ENCODE results near the gene RBMS1. TPM values are rescaled to one million over a fixed set of nuclear protein-coding genes. Genes with fewer than 3 reads are reported as not detected.

RBMS1 gene
- total and polyA plus RNA-seq, 4 donors = 49.5 to 215 (median 76.3) TPM

GRCh38 chr2:160407393-160408172 is 86.0 kb downstream of the RBMS1 start:
- peaks cover 8 to 53% (median 19%) of the 10 kb centered on the region in 5 donors for H3K4me1 ChIP-seq (ENCODE audit: control insufficient read depth in 5 of 5, insufficient read depth in 5 of 5, low read length in 5 of 5)
- 0 to 1% methylated on average over 65 to 120 of the region's 120 CpGs for WGBS, 2 donors
- peak overlapping the region; percentile 99 for H3K27ac ChIP-seq (ENCODE audit: low read depth in 1 of 2, low read length in 1 of 2)
- peak overlapping the region; percentile 94 for H3K4me3 ChIP-seq
- DNase-seq (peak; percentile 80 to 83 (median 80)), ATAC-seq (ENCODE audit: insufficient read depth, low FRiP score) (peak; percentile 84)
- no peaks in the 10 kb centered on the region for H3K36me3 ChIP-seq (ENCODE audit: control insufficient read depth in 4 of 4, insufficient read depth in 4 of 4, low read length in 4 of 4)
- TF ChIP-seq, protein P1, sequence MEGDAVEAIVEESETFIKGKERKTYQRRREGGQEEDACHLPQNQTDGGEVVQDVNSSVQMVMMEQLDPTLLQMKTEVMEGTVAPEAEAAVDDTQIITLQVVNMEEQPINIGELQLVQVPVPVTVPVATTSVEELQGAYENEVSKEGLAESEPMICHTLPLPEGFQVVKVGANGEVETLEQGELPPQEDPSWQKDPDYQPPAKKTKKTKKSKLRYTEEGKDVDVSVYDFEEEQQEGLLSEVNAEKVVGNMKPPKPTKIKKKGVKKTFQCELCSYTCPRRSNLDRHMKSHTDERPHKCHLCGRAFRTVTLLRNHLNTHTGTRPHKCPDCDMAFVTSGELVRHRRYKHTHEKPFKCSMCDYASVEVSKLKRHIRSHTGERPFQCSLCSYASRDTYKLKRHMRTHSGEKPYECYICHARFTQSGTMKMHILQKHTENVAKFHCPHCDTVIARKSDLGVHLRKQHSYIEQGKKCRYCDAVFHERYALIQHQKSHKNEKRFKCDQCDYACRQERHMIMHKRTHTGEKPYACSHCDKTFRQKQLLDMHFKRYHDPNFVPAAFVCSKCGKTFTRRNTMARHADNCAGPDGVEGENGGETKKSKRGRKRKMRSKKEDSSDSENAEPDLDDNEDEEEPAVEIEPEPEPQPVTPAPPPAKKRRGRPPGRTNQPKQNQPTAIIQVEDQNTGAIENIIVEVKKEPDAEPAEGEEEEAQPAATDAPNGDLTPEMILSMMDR (IDR thresholded peaks at IDR 0.05; ENCODE audit: control extremely low read depth, extremely low read depth) = no peak
- H3K9ac ChIP-seq (ENCODE audit: insufficient read depth in 1 of 2, low read length in 2 of 2) = peak overlapping the region; percentile 74 to 80
- no peaks in the 10 kb centered on the region for H3K27me3 ChIP-seq (ENCODE audit: control insufficient read depth in 3 of 3, insufficient read depth in 3 of 3, low read length in 2 of 3)
- no peaks in the 10 kb centered on the region for H3K9me3 ChIP-seq (ENCODE audit: control insufficient read depth in 4 of 4, insufficient read depth in 3 of 4, low read length in 3 of 4)

DNA sequence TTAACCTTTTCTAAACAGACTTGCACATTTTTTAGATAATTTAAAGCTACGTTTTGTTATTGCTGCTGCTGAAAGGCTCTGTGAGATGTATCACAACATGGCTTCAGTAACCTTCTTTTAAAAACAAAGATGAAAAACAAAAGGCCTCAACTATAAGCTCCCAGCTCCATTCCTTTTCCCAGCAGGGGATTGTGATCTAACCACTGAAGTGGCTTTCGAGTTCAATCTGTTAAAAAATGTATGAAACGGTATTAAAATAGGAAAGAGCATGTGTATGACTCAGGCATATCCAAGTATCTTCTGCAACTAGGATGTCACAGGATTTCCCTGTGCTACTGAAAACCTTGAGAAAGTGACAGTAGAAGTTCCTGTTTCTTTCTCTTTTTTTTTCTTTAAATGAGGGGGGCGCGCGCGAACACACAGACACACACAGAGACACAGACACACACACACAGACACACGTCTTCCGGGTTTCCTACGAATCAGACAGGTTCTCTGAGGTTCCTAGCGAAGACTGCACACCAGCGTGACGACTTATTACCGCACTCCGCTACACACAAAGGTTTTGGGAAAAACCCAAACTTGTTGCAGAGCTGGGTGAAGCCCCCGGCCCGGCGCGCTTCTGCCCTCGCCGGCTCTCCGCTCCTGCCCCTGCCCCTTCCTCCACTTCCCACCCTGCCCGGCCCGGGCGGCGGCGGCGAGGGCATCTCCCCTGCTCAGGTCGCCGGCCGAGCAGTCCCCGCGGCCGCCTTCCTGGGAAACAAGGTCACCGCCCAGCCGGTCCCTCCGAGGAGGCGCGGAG is 86.8 kb downstream of the RBMS1 start:
- 1% methylated on average over 31 to 39 of the region's 39 CpGs for WGBS, 2 donors
- TF ChIP-seq, protein P1 (IDR thresholded peaks at IDR 0.05; ENCODE audit: control extremely low read depth, extremely low read depth) = no peak
- H3K36me3 ChIP-seq (ENCODE audit: control insufficient read depth in 4 of 4, insufficient read depth in 4 of 4, low read length in 4 of 4) = no peaks in the 10 kb centered on the region
- H3K9me3 ChIP-seq (ENCODE audit: control insufficient read depth in 4 of 4, insufficient read depth in 3 of 4, low read length in 3 of 4) = no peaks in the 10 kb centered on the region
- peak; percentile 56 for ATAC-seq (ENCODE audit: insufficient read depth, low FRiP score)
- peak overlapping the region; percentile 73 to 80 for H3K9ac ChIP-seq (ENCODE audit: insufficient read depth in 1 of 2, low read length in 2 of 2)
- H3K4me3 ChIP-seq = peak overlapping the region; percentile 94
- DNase-seq = peak; percentile 71 to 88 (median 79)
- H3K27ac ChIP-seq (ENCODE audit: low read depth in 1 of 2, low read length in 1 of 2) = peak overlapping the region; percentile 99
- H3K27me3 ChIP-seq (ENCODE audit: control insufficient read depth in 3 of 3, insufficient read depth in 3 of 3, low read length in 2 of 3) = no peaks in the 10 kb centered on the region
- H3K4me1 ChIP-seq (ENCODE audit: control insufficient read depth in 5 of 5, insufficient read depth in 5 of 5, low read length in 5 of 5) = peaks cover 8 to 54% (median 22%) of the 10 kb centered on the region in 5 donors

- Histone ChIP-seq H3K9me3 (ENCODE audit: control insufficient read depth in 4 of 4, insufficient read depth in 3 of 4, low read length in 3 of 4) (no peaks in the 10 kb centered on the region), H3K27ac (ENCODE audit: low read depth in 1 of 2, low read length in 1 of 2) (peak overlapping the region; percentile 83 to 99), H3K27me3 (ENCODE audit: control insufficient read depth in 3 of 3, insufficient read depth in 3 of 3, low read length in 2 of 3) (no peaks in the 10 kb centered on the region), H3K36me3 (ENCODE audit: control insufficient read depth in 4 of 4, insufficient read depth in 4 of 4, low read length in 4 of 4) (no peaks in the 10 kb centered on the region), H3K9ac (ENCODE audit: insufficient read depth in 1 of 2, low read length in 2 of 2) (peak overlapping the region; percentile 26 to 73), H3K4me1 (ENCODE audit: control insufficient read depth in 5 of 5, insufficient read depth in 5 of 5, low read length in 5 of 5) (peaks cover 3 to 54% (median 28%) of the 10 kb centered on the region in 5 donors), H3K4me3 (no peak overlapping the region)
- DNase-seq (peak in 1 of 3 donors; percentile 31), ATAC-seq (ENCODE audit: insufficient read depth, low FRiP score) (no peak)
- 40 to 63% methylated on average over 8 of the region's 8 CpGs for WGBS, 2 donors
- TF ChIP-seq, protein P1 (IDR thresholded peaks at IDR 0.05; ENCODE audit: control extremely low read depth, extremely low read depth) = no peak
Measured at GRCh38 chr2:160405077-160405867, 88.3 kb downstream of the RBMS1 start.

Measured in lung (tissue), 12 donors.